Endodermal cell (in vitro differentiated cells): Measurements from ENCODE around the gene RNF181. TPM values are rescaled to one million over a fixed set of nuclear protein-coding genes. Genes with fewer than 3 reads are reported as not detected.

Experiments used
- DNase-seq: peaks from one replicate; pipeline ENCODE4 v3.0.0-alpha.2; 2017
- H3K27ac ChIP-seq: 2 replicates; pipeline ENCODE4 v1.5.1; 2013; ENCODE audit warnings: mild to moderate bottlenecking, low read depth, low read length, moderate library complexity
- H3K27me3 ChIP-seq: 2 replicates; pipeline ENCODE4 v1.6.1; 2013; ENCODE audit warnings: mild to moderate bottlenecking, low read length, moderate library complexity; ENCODE audit not compliant: insufficient read depth, control insufficient read depth, poor library complexity, severe bottlenecking
- H3K36me3 ChIP-seq: 2 replicates; pipeline ENCODE4 v1.7.0; 2013; ENCODE audit warnings: mild to moderate bottlenecking, low read length, moderate library complexity; ENCODE audit not compliant: control insufficient read depth, insufficient read depth
- H3K4me1 ChIP-seq: one replicate; pipeline ENCODE4 v1.7.0; 2013; ENCODE audit warnings: low read length; ENCODE audit not compliant: control insufficient read depth, insufficient read depth
- H3K4me3 ChIP-seq: 2 replicates; pipeline ENCODE4 v1.5.1; 2013; ENCODE audit warnings: mild to moderate bottlenecking, low read length, moderate library complexity
- H3K9ac ChIP-seq: 2 replicates; pipeline ENCODE4 v1.6.1; 2013; ENCODE audit warnings: mild to moderate bottlenecking, low read length, moderate library complexity; ENCODE audit not compliant: poor library complexity, severe bottlenecking; ENCODE audit errors: extremely low read depth
- H3K9me3 ChIP-seq: 2 replicates; pipeline ENCODE4 v1.6.1; 2013; ENCODE audit warnings: mild to moderate bottlenecking, low read length, moderate library complexity; ENCODE audit not compliant: control insufficient read depth
- H3K27ac Mint-ChIP-seq: 2 replicates; pipeline ENCODE4 v1.8.0; 2020; ENCODE audit warnings: mixed read lengths
- H3K27me3 Mint-ChIP-seq: 2 replicates; pipeline ENCODE4 v1.8.0; 2021; ENCODE audit warnings: mild to moderate bottlenecking, mixed read lengths; ENCODE audit not compliant: insufficient read depth
- H3K36me3 Mint-ChIP-seq: 2 replicates; pipeline ENCODE4 v1.8.0; 2020; ENCODE audit warnings: low read depth, mixed read lengths
- H3K4me1 Mint-ChIP-seq: 2 replicates; pipeline ENCODE4 v1.8.0; 2020; ENCODE audit warnings: mixed read lengths
- H3K4me3 Mint-ChIP-seq: 2 replicates; pipeline ENCODE4 v1.8.0; 2020; ENCODE audit warnings: mild to moderate bottlenecking, moderate library complexity, mixed read lengths
- H3K9me3 Mint-ChIP-seq: 2 replicates; pipeline ENCODE4 v1.8.0; 2020; ENCODE audit warnings: mild to moderate bottlenecking, mixed read lengths
- CTCF ChIP-seq: fragments of 200-600 bp; sonication (generic); conservative IDR thresholded peaks from 2 replicates; pipeline ENCODE4 v1.5.0; 2021; ENCODE audit warnings: antibody characterized with exemption, mild to moderate bottlenecking
- WGBS, 2 experiments: methylation state at CpG; one replicate each; pipeline versions ENCODE4 v1.1.5 to v1.1.7; 2013; ENCODE audit warnings: missing lambda C conversion rate in 2 of 2, mixed read lengths in 1 of 2; ENCODE audit not compliant: insufficient coverage in 1 of 2, insufficient read length in 1 of 2; 5-methylcytosine and 5-hydroxymethylcytosine counted together
- total RNA-seq, 2 donors: library from RNA; stranded (reverse); fragmentation: NEBNext Ultra II Directional in 1 of 2; extraction: Animal tissue kit (Norgen Biotek cat#: 25700) in 1 of 2; gene quantifications; 2 replicates in 1 of 2; 3 replicates in 1 of 2; pipeline ENCODE4 v1.2.1, GENCODE V29; 2021

Gene RNF181
- total RNA-seq, 2 donors from 2014 or later = 113 to 118 TPM

DNA sequence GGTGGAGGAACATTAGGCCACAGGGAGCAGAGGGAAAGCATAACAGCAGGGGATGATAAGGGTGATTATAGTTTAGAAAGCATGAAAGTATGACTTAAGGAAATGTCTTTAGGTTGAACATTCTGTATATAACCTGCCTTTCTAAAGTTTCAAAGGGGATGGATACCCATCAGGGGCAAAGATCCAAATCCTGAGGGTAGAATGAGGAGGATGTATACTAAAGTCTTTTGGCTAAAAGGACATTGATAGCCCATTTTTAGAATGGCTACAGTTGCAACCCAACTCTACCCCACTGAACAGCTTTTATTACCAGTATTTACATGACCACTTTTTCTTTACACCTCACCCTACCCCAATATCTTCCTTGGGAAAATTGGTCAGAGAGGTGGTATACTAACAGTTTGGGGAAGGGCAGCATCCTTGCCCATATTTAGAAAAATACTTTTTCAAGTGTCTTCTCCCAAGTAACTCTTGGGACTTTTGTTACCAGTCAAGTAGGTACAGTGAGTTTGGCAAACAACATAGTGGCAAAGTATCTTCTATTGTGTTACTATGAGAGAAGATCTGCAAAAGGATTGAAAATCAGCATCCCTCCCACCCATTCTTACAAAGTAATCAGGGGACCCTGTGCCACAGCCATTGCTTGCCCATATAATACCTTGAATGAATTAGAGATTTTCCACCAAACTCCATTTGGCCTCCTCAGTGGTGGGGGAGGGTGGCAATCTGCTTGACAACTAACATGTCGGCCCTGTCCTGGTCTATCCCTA lies 48.3 kb upstream of the RNF181 start:
- Mint-ChIP-seq H3K27ac (no peak overlapping the region), H3K4me3 (no peak overlapping the region), H3K9me3 (no peaks in the 10 kb centered on the region), H3K27me3 (no peaks in the 10 kb centered on the region), H3K36me3 (peaks cover 80% of the 10 kb centered on the region), H3K4me1 (peaks cover 16% of the 10 kb centered on the region)
- 100% methylated on average over 1 of the region's 1 CpG; no CpG with 5 or more reads in 1 of the 2 experiments for WGBS, 2 experiments
- no peaks in the 10 kb centered on the region for H3K9me3 ChIP-seq
- no peaks in the 10 kb centered on the region for H3K27me3 ChIP-seq
- peaks cover 3% of the 10 kb centered on the region for H3K4me1 ChIP-seq
- no peak overlapping the region for H3K27ac ChIP-seq
- H3K4me3 ChIP-seq = no peak overlapping the region
- H3K36me3 ChIP-seq = peaks cover 86% of the 10 kb centered on the region
- no peak for TF ChIP-seq CTCF
- peak; percentile 61 for DNase-seq
- H3K9ac ChIP-seq = no peak overlapping the region

DNA sequence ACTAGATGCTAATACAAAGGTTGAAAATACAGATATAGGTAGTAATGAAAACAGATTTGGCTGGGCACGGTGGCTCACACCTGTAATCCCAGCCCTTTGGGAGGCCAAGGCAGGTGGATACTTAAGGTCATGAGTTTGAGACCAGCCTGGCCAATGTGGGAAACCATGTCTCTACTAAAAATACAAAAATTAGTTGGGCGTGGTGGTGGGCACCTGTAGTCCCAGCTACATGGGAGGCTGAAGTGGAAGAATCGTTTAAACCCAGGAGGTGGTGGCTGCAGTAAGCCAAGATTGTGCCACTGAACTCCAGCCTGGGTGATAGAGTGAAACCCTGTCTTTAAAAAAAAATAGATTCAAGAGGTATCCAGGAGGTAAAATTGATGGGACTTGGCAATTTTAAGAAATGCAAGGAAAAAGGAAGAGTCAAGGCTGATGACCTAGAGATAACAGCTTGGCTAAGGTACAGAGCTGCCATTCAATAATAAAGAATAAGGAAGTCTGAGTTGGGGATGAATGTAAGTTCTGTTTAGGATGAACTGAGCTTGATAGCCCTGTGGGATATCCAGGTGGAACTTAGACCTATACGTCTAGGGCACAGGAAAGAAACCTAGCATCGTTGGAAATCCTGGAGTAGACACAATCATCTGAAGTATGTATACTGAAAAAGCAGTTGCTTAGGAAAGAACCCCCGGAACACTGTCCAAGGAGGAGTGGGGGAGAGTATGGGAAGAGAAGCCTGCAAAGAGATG lies 47.5 kb upstream of the RNF181 start:
- WGBS, 2 experiments = 90 to 95% methylated on average over 5 to 6 of the region's 6 CpGs
- no peaks in the 10 kb centered on the region for H3K27me3 Mint-ChIP-seq
- H3K4me3 ChIP-seq = no peak overlapping the region
- peaks cover 85% of the 10 kb centered on the region for H3K36me3 ChIP-seq
- H3K27me3 ChIP-seq = no peaks in the 10 kb centered on the region
- H3K4me1 ChIP-seq = no peaks in the 10 kb centered on the region
- no peak for DNase-seq
- H3K36me3 Mint-ChIP-seq = peaks cover 79% of the 10 kb centered on the region
- no peak overlapping the region for H3K9ac ChIP-seq
- H3K9me3 ChIP-seq = no peaks in the 10 kb centered on the region
- no peak overlapping the region for H3K4me3 Mint-ChIP-seq
- H3K27ac Mint-ChIP-seq = no peak overlapping the region
- no peak overlapping the region for H3K27ac ChIP-seq
- TF ChIP-seq CTCF = no peak
- H3K9me3 Mint-ChIP-seq = no peaks in the 10 kb centered on the region
- peaks cover 10% of the 10 kb centered on the region for H3K4me1 Mint-ChIP-seq

GRCh38 chr2:85548608-85548900 lies 47.0 kb upstream of the RNF181 start:
- Histone ChIP-seq H3K9me3 (no peaks in the 10 kb centered on the region), H3K27me3 (no peaks in the 10 kb centered on the region), H3K4me1 (no peaks in the 10 kb centered on the region), H3K36me3 (peaks cover 83% of the 10 kb centered on the region), H3K27ac (no peak overlapping the region), H3K9ac (no peak overlapping the region), H3K4me3 (no peak overlapping the region)
- DNase-seq = no peak
- 95 to 96% methylated on average over 2 of the region's 2 CpGs for WGBS, 2 experiments
- Mint-ChIP-seq H3K4me1 (peaks cover 6% of the 10 kb centered on the region), H3K4me3 (no peak overlapping the region), H3K27me3 (no peaks in the 10 kb centered on the region), H3K9me3 (no peaks in the 10 kb centered on the region), H3K36me3 (peaks cover 77% of the 10 kb centered on the region), H3K27ac (no peak overlapping the region)
- TF ChIP-seq CTCF = no peak
